ENCODE results near the gene MYO1D.

DNA sequence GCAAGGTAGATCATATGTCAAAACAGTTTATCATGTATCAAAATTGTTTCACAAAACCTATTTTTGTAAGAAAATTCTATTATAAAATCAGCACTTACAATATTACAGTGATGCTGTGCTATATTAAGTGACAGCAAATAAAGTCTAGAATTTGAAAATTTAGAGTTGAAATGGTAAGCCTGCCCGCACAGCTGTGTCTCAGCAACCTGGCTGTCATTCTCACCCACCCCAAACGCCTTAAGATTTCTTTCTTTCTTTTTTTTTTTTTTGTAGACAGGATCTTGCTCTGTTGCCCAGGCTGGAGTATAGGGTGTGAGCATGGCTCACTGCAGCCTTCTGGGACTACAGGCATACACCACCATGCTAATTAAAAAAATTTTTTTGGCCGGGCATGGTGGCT, 363.3 kb downstream of the MYO1D start:
- TF ChIP-seq, protein P1, sequence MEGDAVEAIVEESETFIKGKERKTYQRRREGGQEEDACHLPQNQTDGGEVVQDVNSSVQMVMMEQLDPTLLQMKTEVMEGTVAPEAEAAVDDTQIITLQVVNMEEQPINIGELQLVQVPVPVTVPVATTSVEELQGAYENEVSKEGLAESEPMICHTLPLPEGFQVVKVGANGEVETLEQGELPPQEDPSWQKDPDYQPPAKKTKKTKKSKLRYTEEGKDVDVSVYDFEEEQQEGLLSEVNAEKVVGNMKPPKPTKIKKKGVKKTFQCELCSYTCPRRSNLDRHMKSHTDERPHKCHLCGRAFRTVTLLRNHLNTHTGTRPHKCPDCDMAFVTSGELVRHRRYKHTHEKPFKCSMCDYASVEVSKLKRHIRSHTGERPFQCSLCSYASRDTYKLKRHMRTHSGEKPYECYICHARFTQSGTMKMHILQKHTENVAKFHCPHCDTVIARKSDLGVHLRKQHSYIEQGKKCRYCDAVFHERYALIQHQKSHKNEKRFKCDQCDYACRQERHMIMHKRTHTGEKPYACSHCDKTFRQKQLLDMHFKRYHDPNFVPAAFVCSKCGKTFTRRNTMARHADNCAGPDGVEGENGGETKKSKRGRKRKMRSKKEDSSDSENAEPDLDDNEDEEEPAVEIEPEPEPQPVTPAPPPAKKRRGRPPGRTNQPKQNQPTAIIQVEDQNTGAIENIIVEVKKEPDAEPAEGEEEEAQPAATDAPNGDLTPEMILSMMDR (conservative IDR thresholded peaks at IDR 0.05; ENCODE audit: low read length) = no peak
- TF ChIP-seq EZH2phosphoT487 (IDR thresholded peaks at IDR 0.05; ENCODE audit: borderline replicate concordance, low read depth, low read length) = no peak
